GM12873 (cell line): ENCODE results near the gene KY.

Source experiments
- CTCF ChIP-seq: IDR thresholded peaks from 2 replicates; pipeline ENCODE4 v1.5.1; 2012; ENCODE audit warnings: low read depth, mild to moderate bottlenecking, moderate library complexity, low read length, control low read depth; ENCODE audit not compliant: insufficient read depth; ENCODE audit errors: missing control alignments

Gene KY

GRCh38 chr3:134567605-134568004 is 83.2 kb downstream of the KY start:
- no peak for TF ChIP-seq CTCF

GRCh38 chr3:134564991-134565390 is 85.8 kb downstream of the KY start:
- no peak for TF ChIP-seq CTCF

- TF ChIP-seq CTCF = no peak
Observed at GRCh38 chr3:134563601-134564000, 87.2 kb downstream of the KY start.

- no peak for TF ChIP-seq CTCF
Observed at GRCh38 chr3:134562055-134562454, 88.8 kb downstream of the KY start.

GRCh38 chr3:134559591-134559990 is 91.2 kb downstream of the KY start:
- no peak for TF ChIP-seq CTCF
